ENCODE data around the gene FANCM.

DNA sequence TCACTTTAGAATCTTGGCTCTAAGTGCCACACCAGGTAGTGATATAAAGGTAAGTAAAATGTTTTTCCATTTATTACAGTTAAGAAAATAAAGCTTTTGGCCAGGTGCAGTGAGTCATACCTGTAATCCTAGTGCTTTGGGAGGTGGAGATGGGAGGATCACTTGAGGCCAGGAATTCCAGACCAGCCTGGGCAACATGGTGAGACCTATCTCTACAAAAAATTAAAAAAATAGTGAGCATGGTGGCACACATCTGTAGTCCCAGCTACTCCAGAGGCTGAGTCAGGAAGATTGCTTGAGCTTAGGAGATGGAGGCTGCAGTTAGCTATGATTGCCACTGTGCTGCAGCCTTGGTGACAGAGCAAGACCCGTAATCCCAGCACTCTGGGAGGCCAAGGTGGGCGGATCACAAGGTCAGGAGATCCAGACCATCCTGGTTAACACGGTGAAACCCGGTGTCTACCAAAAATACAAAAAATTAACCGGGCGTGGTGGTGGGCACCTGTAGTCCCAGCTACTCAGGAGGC, 5.0 kb downstream of the FANCM start:
- TF ChIP-seq, protein P1, sequence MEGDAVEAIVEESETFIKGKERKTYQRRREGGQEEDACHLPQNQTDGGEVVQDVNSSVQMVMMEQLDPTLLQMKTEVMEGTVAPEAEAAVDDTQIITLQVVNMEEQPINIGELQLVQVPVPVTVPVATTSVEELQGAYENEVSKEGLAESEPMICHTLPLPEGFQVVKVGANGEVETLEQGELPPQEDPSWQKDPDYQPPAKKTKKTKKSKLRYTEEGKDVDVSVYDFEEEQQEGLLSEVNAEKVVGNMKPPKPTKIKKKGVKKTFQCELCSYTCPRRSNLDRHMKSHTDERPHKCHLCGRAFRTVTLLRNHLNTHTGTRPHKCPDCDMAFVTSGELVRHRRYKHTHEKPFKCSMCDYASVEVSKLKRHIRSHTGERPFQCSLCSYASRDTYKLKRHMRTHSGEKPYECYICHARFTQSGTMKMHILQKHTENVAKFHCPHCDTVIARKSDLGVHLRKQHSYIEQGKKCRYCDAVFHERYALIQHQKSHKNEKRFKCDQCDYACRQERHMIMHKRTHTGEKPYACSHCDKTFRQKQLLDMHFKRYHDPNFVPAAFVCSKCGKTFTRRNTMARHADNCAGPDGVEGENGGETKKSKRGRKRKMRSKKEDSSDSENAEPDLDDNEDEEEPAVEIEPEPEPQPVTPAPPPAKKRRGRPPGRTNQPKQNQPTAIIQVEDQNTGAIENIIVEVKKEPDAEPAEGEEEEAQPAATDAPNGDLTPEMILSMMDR (conservative IDR thresholded peaks at IDR 0.05; ENCODE audit: low read depth, low read length) = no peak
- TF ChIP-seq EZH2 (IDR thresholded peaks at IDR 0.05; ENCODE audit: borderline replicate concordance, low read depth, low read length, poor library complexity, severe bottlenecking) = no peak

All from A673 (cell line).